GOT3 (cell line): ENCODE results near the gene ADGRV1.

Experiments used
- DNase-seq: peaks from one replicate; lab custom pipeline; 2025; ENCODE audit warnings: mixed read lengths; lab: John Stamatoyannopoulos, UW

The ADGRV1 gene

DNA sequence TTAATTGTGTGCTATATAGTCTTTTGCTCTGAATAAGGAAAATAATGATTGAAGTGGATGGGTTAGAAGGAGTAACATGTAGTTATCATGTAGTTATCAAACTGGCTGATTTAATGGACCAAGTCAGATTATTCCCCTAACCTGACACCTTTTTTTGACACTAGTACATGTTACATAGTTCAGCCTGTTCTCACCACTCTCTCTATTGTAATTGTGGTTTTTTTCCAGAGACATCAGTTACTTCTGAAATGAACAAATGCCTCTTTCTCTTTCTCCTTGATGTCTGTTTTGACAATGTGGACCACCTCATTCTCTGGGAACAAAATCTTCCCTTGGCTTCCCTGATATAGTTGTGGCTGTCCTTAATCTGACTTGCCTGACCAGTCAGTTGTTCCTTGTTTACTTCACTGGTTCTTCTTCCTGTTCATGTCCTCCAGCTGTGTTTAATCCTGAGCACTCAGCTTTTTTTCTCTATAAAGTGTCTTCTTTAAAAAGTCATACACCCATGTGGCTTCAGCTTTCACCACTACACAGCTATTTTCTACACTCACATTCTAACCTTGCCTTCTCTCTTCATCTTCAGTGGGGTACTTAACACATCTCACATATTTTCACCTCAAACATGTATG is 581.1 kb downstream of the ADGRV1 start:
- DNase-seq: no peak

- DNase-seq: no peak
These were observed 582.1 kb downstream of the ADGRV1 start for GRCh38 chr5:91140657-91141056.

DNA sequence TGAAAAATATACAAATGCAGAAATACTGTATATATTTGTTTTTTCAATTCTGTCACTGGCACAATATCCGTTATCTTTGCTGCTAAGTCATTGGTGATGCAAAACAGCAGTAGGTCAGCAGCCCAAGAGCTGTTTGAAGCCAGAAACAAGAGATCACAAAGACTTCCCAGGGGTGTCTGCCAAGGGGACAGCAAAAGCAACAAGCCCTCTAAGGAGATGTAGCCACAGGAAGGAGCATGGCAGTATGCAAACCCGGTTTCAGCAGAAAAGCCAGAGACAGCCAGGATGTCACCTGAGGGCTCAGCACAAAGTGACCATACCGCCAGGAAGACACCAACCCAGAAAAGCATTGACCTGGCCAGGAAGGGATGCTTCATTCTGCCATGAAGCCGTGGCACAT is 583.0 kb downstream of the ADGRV1 start:
- DNase-seq: no peak

DNA sequence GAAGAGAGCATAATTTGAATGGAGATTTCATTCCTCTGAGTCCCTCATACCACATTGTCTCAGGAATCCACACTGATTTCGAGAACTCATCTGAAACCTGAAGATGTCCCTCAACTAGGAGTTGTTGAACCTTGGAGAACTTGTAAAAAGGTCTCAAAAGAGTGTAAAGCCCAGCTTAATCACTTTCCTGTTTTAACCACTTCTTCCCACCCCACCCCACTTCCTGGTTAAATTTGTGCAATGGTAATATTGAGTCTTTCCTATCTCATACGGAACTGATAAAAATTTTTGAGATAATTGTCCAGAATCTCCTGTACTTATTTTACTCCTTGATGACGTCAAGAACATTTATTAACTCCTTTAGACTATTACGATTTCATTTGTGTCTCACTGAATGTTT is 583.8 kb downstream of the ADGRV1 start:
- no peak for DNase-seq

DNA sequence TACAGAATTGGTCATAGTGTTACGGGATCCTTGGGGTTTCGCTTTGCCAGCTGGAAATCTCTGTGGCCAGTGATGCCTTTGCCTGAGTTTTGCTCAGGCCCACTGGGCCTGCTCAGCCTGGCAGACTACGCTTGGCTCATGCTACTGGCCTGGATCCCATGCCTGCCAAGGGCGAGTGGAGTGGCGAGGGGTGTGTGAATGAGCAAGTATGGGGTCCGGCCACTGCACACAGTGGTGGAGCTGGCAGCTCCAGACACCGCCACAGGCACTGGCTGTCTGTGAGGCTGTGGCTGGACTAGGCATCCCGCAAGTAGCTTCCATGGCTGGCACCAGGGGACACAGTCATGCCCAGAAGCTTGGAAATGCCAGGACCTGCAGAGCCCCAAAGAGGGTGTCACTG is 584.2 kb downstream of the ADGRV1 start:
- DNase-seq: no peak

DNA sequence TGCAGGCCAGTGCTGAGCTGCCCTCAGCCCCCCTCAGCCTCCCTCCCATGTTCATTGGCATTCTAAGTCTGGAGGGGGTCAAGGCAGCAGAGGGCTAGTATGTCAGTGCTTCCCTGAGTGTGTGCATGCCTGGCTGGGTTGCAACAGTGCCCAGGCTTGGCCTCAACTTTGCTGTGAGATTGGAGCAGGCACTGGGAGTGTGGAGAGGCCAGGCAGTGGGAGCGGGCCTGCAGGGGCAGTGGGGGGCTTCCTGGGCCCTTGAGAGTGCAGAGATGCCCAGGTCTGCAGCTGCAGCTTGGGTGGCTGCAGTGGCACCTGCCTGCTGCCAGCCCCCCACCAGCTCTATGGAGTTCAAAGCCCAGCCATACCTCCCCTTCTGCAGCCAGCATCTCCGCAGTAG is 585.2 kb downstream of the ADGRV1 start:
- DNase-seq: no peak

DNA sequence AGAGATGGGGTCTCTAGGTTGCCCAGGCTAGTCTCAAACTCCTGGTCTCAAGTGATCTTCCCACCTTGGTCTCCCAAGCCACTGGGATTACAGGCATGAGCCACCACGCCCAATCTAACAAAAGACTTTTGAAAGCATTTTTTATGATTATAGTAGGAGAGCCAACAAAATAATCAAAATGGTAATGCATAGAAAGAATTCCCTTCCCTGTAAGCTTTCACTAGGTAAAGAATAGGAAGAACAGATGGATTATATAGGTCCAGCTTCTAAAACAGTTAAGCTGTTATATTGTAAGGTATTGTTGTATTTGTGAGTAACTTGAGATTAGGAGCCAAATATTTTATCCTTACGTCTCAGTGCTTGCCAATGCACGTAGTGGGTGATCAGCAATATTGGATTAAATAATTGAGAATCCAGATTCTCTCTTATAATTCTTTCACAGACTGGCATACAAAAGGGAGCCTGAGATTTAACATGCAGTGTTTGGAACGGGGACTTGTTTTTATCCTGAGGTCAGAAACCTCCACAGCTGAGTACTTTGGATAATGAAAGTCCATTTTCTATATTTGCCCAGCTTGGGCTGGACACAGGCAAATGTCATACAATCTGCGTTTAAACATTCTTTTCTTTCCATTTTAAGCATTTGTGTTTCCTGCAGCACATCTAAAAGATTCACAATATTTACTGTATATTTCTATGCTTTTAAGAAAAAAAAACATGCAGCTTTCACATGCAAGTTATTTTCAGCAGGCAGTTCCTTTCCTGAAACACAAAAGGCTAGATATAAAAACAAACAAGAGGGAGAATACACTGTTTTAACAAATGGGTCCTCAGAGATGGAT is 586.1 kb downstream of the ADGRV1 start:
- no peak for DNase-seq

GRCh38 chr5:91145333-91145620 is 586.7 kb downstream of the ADGRV1 start:
- DNase-seq: no peak

GRCh38 chr5:91146230-91146629 is 587.6 kb downstream of the ADGRV1 start:
- no peak for DNase-seq

GRCh38 chr5:91146905-91147600 is 588.5 kb downstream of the ADGRV1 start:
- DNase-seq: no peak

DNA sequence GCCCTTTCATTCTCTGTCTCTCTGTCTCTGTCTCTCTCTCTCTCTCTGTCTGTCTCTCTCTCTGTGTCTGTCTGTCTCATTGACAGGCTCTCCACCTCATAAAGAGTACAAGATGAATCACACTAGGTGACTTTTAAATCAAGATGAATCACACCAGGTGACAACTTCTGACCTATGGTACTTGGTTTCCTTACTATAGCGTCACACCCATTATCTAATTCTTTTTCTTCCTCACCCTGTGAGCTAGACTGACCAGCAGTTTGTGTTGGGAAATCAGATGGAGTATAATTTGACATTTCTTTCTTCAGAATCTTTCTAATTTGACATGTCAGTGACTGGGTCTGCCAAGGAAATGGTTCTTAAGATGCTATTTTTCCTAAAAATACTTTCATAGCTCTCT is 591.6 kb downstream of the ADGRV1 start:
- no peak for DNase-seq

GRCh38 chr5:91150636-91151035 is 592.0 kb downstream of the ADGRV1 start:
- no peak for DNase-seq

DNA sequence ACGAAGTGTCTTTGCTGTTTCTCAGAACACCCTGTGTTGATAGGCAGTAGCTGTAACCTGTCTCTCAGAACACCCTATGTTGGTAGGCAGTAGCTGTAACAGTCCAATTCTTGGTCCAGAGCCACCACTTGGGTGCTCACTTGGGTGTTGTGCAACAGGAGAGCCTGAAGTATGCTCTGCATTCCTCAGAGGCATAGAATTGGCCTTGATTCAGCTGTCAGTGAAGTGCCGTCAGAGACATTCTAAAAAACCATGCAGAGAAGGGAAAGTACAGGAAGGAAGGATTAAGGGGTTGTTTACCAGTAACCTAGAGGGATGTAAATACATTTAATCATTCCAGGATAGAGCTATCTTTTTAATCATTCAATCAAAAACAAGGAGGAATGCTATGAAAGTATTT is 593.4 kb downstream of the ADGRV1 start:
- no peak for DNase-seq

DNA sequence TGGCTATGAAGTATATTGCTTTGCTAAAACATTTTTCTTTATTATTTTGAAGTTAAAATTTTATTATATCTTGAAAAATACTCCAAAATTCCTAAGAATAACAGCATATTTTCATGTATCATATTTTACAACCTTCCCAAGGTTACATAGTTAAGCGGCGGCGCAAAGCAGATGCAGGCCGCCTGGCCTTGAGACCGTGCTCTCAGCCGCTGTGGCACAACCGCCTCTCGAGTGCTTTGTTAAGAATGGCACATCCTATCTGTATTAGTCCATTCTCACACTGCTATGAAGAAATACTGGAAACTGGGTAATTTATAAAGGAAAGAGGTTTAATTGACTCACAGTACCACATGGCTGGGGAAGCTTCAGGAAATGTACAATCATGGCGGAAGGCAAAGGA is 595.7 kb downstream of the ADGRV1 start:
- DNase-seq: no peak

- DNase-seq: no peak
These were observed 596.7 kb downstream of the ADGRV1 start for GRCh38 chr5:91155274-91155673.

DNA sequence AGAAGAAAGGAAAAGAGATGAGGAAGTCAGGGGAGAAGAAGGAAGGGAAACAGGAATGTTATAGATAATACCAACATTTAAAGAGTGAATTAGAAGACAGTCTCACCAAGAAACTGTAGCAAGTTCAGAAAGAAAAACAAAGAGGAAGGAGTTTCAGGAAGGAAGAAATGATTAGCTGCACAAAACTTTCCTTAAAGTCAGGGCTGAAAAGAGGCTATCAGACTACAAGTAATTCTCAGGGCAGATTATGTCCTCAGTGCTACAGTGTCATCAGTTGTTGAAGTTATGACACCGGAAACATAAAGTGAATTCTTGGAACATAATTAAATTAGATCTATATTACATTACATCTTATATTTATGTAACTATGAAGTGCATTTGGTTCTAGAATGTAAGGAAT is 597.6 kb downstream of the ADGRV1 start:
- DNase-seq: no peak

GRCh38 chr5:91158011-91158410 is 599.4 kb downstream of the ADGRV1 start:
- DNase-seq: no peak

DNA sequence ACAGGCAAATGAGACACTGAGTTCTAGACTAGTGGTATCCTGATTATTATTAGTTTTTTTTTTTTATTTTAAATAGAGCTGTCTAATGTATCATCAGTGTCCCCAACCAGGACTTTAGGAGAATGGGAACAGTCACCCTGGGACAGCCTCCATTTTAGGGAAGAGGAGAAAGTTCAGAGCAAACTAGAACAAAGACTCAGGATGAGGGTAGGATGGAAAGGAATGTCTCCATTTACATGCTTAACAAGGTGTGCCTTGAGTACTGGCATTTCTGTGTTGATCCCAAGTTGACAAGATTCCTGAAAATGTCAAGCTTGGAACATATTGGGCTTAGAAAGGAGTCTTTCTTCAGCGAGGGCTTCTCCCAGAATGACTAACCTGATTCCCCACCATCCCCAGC is 601.0 kb downstream of the ADGRV1 start:
- no peak for DNase-seq

- no peak for DNase-seq
These were observed 602.2 kb downstream of the ADGRV1 start for GRCh38 chr5:91160714-91161285.

- peak; percentile 18 for DNase-seq
These were observed 604.2 kb downstream of the ADGRV1 start for GRCh38 chr5:91162534-91163381.

DNA sequence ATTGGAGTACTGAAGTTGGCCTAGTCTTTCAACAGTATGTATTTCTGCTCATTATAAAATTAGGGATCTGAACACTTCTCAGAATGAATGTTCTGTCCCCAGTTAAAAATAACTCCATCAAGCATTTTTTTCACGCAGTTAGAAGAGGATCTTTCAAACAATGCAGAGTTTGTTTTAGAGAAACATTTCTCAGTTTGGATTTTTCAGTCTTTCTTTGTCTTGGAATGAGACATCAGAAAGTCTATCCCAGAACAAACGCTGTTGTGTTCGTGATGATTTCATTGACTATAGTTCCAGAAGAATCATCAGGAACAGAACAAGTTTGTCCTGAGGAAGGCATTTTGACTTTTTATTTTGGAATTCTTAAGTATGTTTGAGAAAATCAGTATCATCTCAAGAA is 605.8 kb downstream of the ADGRV1 start:
- no peak for DNase-seq
